Pancreas (tissue), 10 donors: ENCODE results near the gene RADIL. TPM values are rescaled to one million over a fixed set of nuclear protein-coding genes. Genes with fewer than 3 reads are reported as not detected.

Source experiments
- ATAC-seq, 4 donors: fragments of 200-7000 bp; cut with Tn5 transposase; one replicate each; pipeline versions ENCODE4 v1.8.0 to v1.9.1; 2020; ENCODE audit warnings: mild to moderate bottlenecking in 4 of 4, moderate library complexity in 4 of 4
- DNase-seq, 6 donors: peaks; one replicate each; pipeline ENCODE4 v3.0.0-alpha.2; 2020
- FAIRE-seq: peaks from 2 replicates; lab custom pipeline; 2012; peaks lifted over from hg19 to GRCh38; lab: Jason Lieb, UNC
- H3K27ac ChIP-seq, 4 donors: fragments of 200-600 bp; sonication (generic); 1 replicate in 3 of 4; 2 replicates in 1 of 4; pipeline versions ENCODE4 v1.5.0 to v1.8.0; 2020
- H3K27me3 ChIP-seq, 4 donors: fragments of 200-600 bp; one replicate each; pipeline ENCODE4 v1.8.0; 2021
- H3K36me3 ChIP-seq, 3 donors: fragments of 200-600 bp; sonication (generic) in 1 of 3; one replicate each; pipeline versions ENCODE4 v1.5.0 to v1.8.0; 2020 to 2021
- H3K4me1 ChIP-seq, 3 donors: fragments of 200-600 bp; one replicate each; pipeline ENCODE4 v1.8.0; 2021
- H3K4me3 ChIP-seq, 4 donors: fragments of 200-600 bp; sonication (generic) in 2 of 4; one replicate each; pipeline versions ENCODE4 v1.5.0 to v1.8.0; 2020 to 2021
- H3K9me3 ChIP-seq, 4 donors: fragments of 200-600 bp; one replicate each; pipeline ENCODE4 v1.8.0; 2021
- CTCF ChIP-seq, 4 donors: fragments of 200-600 bp; sonication (generic) in 3 of 4; IDR thresholded peaks; one replicate each; pipeline versions ENCODE4 v1.5.0 to v1.8.0; 2021; ENCODE audit warnings: antibody characterized with exemption in 4 of 4
- WGBS, 2 donors: extraction: QIAGEN DNeasy Blood & Tissue Kit; methylation state at CpG; one replicate each; pipeline ENCODE4 v1.1.7; 2013; 5-methylcytosine and 5-hydroxymethylcytosine counted together
- intact Hi-C, 3 donors: fragments of 100-400 bp; cut with DNase I; formaldehyde crosslinking; loops; one replicate each; pipeline versions ENCODE4 v1.11.1 to v1.14.2; 2022
- polyA plus RNA-seq, 2 donors: library from polyadenylated mRNA; stranded (reverse); fragments of 200-250 nt; gene quantifications; one replicate each; pipeline ENCODE4 v1.2.3, GENCODE V29; 2013
- total RNA-seq, 6 donors: library from RNA; stranded (reverse); fragmentation: NEBNext Ultra II Directional in 4 of 6; extraction: Animal tissue kit (Norgen Biotek cat#: 25700) in 4 of 6; gene quantifications; one replicate each; pipeline versions ENCODE4 v1.2.1 to v1.2.4, GENCODE V29; 2021 to 2023
- donor health status: healthy with polysubstance abuse.
- donor health status: DM: no; HTN: no; CAD: no; lungs with moderate emphysema.
- donor health status: DM: no; HTN: no; CAD: no.
- donor health status: control.
- donor health status: control.
- donor health status: Bipolar disorder and iron deficiency.
- donor health status: DM: yes; HTN: yes; CAD: no.
- donor health status: DM: no; HTN: no; CAD: no.
- donor health status: DM: no; HTN: no; CAD: no.
- donor health status: DM: yes; HTN: yes; CAD: no.

Gene RADIL
- total and polyA plus RNA-seq, 8 donors: 0.58 to 11.2 (median 3.5) TPM

DNA sequence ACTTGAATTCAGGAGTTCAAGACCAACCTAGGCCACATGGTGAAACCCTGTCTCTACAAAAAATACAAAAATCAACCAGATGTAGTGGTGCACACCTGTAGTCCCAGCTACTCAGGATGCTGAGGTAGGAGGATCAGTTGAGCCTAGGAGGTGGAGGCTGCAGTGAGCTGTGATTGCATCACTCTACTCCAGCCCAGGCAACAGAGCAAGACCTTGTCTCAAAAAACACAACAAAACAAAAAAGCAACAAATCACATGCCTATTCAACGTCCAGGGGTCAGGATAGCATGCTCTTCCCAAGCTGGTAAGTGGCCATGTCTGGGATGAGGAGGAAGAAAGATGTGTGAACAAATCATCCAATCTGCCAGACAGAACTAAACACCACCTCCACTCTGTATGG, 6.2 kb upstream of the RADIL start:
- FAIRE-seq (no peak), ATAC-seq (no peak), DNase-seq (no peak)
- H3K9me3 ChIP-seq: no peaks in the 10 kb centered on the region
- H3K36me3 ChIP-seq: no peaks in the 10 kb centered on the region
- intact Hi-C loops: no loop called here
- H3K4me3 ChIP-seq: no peak overlapping the region
- H3K27ac ChIP-seq: no peak overlapping the region
- TF ChIP-seq CTCF (IDR thresholded peaks at IDR 0.05): no peak
- H3K4me1 ChIP-seq: no peaks in the 10 kb centered on the region
- 29 to 37% methylated on average over 1 of the region's 1 CpG for WGBS, 2 donors
- H3K27me3 ChIP-seq: no peaks in the 10 kb centered on the region

DNA sequence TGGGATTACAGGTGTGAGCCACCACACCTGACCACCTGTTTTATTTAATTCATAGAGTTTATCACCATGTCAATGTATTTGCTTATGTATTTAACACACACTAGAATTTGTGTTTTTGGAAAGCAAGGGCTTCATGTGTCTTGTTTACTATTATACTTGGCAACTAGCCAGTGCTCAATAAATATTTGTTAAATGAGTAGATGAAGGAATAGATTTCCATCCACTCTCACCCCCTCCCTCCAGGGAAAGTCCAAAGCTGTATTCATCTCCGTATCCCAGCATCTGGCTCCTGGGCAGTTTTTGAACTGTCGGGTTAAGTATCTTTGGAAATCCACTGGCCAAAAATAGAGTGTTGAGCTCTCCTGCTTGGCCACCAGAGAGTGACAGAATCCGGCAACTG, 4.6 kb upstream of the RADIL start:
- Histone ChIP-seq H3K4me3 (no peak overlapping the region), H3K4me1 (peaks cover 0 to 1% (median 0%) of the 10 kb centered on the region in 3 donors), H3K9me3 (no peaks in the 10 kb centered on the region), H3K27ac (no peak overlapping the region), H3K27me3 (no peaks in the 10 kb centered on the region), H3K36me3 (no peaks in the 10 kb centered on the region)
- no peak for FAIRE-seq
- intact Hi-C loops: no loop called here
- 55 to 61% methylated on average over 3 of the region's 3 CpGs for WGBS, 2 donors
- TF ChIP-seq CTCF (IDR thresholded peaks at IDR 0.05): no peak
- no peak for DNase-seq
- ATAC-seq: no peak

DNA sequence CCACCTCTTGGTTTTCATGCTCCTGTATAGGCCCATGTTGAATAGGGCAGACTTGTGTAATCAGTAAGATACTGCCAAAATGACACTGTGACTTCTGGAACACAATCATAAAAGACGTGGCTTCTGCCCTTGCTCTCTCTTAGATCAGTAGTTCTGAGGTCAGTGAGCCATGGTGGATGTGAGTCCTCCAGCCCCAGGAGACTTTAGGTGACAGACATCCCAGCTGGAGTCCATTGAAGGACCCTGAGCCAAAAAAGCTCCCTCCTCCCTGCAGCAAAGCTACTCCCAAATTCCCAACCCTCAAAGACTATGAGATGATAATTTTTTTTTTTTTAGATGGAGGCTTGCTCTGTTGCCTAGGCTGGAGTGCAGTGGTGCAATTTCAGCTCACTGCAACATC, 3.2 kb upstream of the RADIL start:
- no peaks in the 10 kb centered on the region for H3K36me3 ChIP-seq
- H3K9me3 ChIP-seq: no peaks in the 10 kb centered on the region
- no peak for TF ChIP-seq CTCF (IDR thresholded peaks at IDR 0.05)
- H3K4me3 ChIP-seq: no peak overlapping the region
- peaks cover 0 to 7% (median 0%) of the 10 kb centered on the region in 3 donors for H3K4me1 ChIP-seq
- DNase-seq (no peak), FAIRE-seq (no peak), ATAC-seq (no peak)
- H3K27me3 ChIP-seq: no peaks in the 10 kb centered on the region
- H3K27ac ChIP-seq: no peak overlapping the region
- intact Hi-C loops: no loop called here
- 59% methylated on average over 1 of the region's 1 CpG for WGBS, 2 donors

DNA sequence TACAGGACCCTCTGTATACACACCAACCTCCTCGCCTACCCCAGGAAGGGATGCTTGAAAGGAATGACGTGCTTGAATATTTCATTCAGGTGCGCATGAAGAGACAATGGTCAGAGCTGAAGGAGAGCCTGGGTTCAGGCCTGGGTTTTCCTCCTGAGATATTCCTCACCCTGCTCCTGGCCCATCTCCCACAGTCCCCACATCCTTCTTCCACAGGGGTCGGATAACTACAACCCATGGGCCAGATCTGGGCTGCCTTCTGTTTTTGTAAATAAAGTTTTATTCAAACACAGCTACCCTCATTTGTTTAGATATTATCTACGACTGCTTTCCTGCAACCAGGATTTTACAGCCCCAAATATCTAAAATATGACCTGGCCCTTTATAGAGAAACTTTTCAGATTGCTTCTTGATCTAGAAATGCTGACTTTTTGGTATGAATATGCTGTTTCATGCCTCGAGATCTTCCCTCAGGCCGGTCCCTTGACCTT, 1.8 kb upstream of the RADIL start:
- no peaks in the 10 kb centered on the region for H3K27me3 ChIP-seq
- WGBS, 2 donors: 80 to 85% methylated on average over 7 of the region's 7 CpGs
- H3K4me3 ChIP-seq: no peak overlapping the region
- FAIRE-seq (no peak), ATAC-seq (no peak), DNase-seq (no peak)
- H3K4me1 ChIP-seq: peaks cover 0 to 7% (median 0%) of the 10 kb centered on the region in 3 donors
- no peak for TF ChIP-seq CTCF (IDR thresholded peaks at IDR 0.05)
- intact Hi-C loops: no loop called here
- H3K9me3 ChIP-seq: no peaks in the 10 kb centered on the region
- no peak overlapping the region for H3K27ac ChIP-seq
- no peaks in the 10 kb centered on the region for H3K36me3 ChIP-seq

DNA sequence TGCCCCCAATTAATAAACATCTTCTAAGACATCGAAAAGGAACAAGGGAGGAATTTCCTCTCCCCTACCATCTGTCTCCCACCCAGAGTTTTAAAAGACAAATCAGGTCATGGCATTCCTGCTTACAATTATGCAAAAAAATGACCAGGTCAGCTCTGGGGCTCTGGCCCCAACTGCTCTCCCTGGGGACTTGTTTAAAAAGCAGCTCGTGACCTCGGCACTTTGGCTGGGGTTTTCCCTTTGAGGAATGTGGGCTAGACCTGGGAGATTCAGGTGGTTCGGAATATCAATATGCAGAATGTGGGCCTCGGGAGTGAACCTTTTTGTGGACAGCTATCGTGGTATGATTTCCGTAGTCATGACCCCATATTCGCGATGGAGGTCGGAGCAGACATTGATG, 648 bp upstream of the RADIL start:
- ATAC-seq (no peak), DNase-seq (no peak), FAIRE-seq (no peak)
- WGBS, 2 donors: 27 to 37% methylated on average over 10 of the region's 10 CpGs
- H3K4me3 ChIP-seq: no peak overlapping the region
- H3K9me3 ChIP-seq: no peaks in the 10 kb centered on the region
- no peak overlapping the region for H3K27ac ChIP-seq
- H3K27me3 ChIP-seq: no peaks in the 10 kb centered on the region
- peaks cover 0 to 7% (median 0%) of the 10 kb centered on the region in 3 donors for H3K4me1 ChIP-seq
- intact Hi-C loops: no loop called here
- TF ChIP-seq CTCF (IDR thresholded peaks at IDR 0.05): no peak
- no peaks in the 10 kb centered on the region for H3K36me3 ChIP-seq
